HG03521 (cell line): Measurements from ENCODE around the gene SLC25A11.

ENCODE experiments used
- ATAC-seq: cut with Tn5 transposase; IDR thresholded peaks from one replicate; pipeline ENCODE4 v1.9.1; 2021; ENCODE audit warnings: mild to moderate bottlenecking, moderate library complexity; ENCODE audit not compliant: unreplicated experiment

SLC25A11 gene

DNA sequence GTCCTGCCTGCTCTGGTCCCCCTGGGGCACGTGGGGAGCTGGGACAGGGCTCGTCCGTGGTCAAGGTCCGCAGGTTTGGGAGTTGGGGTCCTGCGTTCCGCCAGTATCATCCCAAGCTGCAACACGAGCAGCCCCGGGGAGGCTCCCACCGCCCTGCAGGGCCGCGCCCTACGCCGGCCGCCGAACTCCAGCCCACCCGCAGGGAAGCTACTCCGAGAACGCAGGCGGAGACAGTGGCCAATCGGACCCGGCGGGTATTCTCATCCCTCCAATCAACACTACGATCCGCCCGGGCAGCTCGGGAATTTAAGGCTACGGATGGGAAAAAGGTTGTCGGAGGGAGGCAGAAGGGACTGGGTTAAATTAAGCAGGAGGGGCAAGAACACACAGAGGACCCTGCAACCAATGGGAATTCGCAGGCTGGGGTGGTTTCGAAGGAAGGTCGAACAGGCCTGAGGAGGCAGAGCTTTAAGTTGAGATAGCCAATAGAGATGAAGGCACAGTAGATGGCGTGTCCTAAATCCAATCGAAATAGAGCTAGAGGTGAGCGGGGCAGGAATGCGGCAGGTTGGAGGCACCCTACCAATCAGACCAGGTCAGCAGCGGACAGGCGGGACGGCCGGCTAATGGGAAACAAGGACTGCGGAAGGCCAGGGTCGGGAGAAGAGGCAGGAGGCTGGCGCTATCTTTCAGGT, 27.1 kb upstream of the SLC25A11 start:
- peak; percentile 76 for ATAC-seq

GRCh38 chr17:4965311-4965986, 25.6 kb upstream of the SLC25A11 start:
- no peak for ATAC-seq

DNA sequence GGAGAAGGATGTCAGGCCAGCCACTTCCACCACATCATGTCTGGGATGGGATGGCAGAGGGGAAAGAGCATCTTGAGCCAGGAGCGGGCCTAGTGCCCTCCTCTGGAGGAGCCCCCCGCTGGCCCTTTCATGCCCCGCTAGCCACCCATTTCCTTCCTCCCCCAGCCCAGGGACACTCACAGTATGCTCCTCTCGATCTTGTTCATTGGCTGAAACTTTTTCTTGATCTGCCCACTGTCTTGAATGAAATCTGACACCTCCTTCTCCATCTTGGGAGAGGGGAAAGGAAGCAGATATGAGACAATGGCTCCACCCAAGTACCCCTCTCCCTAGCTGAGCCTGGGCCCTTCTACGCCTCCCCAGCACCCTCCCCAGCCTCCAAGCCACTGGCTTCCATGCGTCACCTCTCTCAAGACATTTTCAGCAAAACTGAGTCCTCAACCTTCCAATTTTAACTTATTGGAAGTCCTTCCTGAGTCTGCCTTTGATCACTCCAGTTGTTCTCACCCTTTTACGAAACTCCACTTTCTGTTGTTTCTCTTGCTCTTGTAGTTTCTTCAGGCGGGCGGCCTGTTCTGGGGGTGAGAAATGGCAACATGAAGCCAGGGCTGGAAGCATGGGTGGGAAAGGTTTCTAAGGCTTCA, 20.6 kb upstream of the SLC25A11 start:
- ATAC-seq, result no peak

DNA sequence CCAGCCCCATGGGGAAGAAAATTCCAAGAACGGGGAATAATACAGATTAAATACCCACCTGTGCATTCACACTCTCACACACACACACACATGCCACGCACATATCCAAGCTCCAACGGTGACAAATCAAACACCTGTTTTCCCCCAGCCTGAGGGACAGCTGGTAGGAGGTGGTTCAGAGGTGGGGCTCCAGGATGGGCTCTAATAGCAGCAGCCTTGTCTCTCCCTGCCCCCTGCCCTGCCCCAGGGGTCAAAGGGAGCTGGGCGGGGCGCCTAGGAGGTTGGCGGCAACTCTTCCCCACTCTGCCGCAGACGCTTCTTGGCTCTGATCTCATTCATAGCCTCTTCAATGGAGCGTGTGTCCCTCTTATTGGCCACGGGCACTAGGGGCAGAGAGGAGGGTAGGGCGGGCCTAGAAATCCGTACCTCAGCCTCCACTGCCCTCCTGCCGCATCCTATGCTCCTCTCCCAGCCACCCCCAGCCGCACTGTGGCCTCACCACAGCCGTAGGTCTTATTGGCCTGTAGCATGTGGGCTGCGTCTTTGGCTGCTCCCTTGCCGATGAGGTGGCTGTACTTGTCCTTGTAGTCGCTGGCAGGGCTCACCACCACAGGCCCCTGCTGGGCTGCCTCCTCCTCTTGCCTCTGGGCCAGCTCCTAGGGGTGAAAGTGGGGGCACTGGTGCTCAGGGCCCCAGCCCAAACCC, 19.6 kb upstream of the SLC25A11 start:
- no peak for ATAC-seq

DNA sequence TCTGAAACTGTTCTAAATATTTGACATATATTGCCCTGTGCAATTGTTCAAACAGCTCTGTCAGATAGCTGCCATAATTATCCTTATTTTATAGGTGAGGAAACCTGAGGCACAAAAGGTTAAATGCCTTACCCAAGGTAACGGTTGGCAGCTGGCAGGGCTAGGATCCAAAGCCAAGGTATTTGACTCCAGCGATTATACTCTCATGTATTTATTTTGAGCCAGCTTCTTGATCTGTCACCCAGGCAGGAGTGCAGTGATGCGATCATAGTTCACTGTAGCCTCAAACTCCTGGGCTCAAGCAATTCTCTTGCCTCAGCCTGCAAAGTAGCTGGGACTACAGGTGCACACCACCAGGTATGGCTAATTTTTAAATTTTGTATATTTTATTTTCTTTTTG, 18.3 kb upstream of the SLC25A11 start:
- no peak for ATAC-seq

GRCh38 chr17:4956493-4957061, 16.7 kb upstream of the SLC25A11 start:
- no peak for ATAC-seq

DNA sequence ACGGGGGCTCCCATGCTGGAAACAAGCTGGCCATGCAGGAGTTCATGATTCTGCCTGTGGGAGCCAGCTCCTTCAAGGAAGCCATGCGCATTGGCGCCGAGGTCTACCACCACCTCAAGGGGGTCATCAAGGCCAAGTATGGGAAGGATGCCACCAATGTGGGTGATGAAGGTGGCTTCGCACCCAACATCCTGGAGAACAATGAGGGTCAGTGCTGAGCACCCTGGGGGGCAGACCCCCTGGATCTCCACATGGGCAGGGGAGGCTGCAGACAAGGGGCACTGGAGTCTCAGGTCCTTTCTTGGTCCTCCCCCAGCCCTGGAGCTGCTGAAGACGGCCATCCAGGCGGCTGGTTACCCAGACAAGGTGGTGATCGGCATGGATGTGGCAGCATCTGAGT, 15.2 kb upstream of the SLC25A11 start:
- ATAC-seq, result no peak

DNA sequence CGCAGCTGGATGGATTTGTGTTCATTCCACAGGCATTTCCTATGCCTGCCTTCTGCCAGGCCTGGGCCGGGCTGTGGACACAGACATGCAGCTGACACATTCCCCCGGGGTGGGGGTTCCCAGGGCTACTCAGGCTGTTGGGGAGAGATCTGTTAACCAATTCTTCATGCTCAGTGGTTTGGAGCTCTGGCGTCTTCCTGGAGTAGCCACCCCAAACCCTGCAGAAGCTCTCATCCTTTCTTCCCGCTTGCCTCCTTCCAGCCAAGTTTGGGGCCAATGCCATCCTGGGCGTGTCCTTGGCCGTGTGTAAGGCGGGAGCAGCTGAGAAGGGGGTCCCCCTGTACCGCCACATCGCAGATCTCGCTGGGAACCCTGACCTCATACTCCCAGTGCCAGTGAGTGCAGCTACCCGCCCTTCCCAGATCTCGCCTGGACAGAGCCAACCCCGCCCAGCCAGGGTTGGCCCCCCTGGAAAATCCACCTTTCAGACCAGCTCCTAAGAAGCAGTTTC, 13.7 kb upstream of the SLC25A11 start:
- no peak for ATAC-seq

- ATAC-seq, result no peak
These were observed 11.6 kb upstream of the SLC25A11 start for GRCh38 chr17:4951486-4951885.

GRCh38 chr17:4950746-4951204, 10.9 kb upstream of the SLC25A11 start, which contains the start of gene ENO3:
Gene ENO3, plus strand, starts transcription at chr17:4951119. Its CDS starts 711 bp downstream, at chr17:4951830.
- no peak for ATAC-seq

DNA sequence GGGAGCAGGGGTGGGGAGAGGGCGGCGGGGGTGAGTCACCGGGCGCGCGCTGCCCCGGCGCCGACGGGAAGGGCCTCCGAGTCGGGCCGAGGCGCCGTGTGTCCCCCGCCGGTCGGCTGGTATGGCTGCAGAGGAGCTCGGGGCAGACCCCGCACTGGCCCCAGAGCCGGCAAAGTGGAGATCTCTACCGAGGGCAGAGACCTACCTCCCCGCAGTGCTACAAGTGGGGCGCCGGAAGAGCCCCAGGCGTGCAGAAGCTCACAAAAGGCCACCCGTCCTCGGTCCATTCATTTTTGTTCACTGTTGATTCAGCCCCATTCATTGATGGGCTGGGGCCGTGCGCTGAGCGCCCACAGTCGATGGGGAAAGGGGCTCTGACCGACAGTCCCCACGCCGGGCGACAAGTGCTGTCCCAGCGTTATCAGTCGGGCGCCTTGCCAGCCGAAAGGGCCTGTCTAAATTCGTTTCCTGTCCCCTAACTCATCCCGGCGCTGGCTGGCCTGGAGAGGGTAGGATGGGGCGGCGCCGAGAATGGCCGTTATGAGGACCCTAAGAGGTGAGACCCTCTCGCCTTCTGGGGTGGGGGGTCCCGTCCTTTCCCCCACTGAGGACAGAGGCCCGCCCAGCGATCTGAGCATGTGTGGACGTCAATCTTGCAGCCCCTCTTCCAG, 10.4 kb upstream of the SLC25A11 start:
- peak; percentile 5 for ATAC-seq

DNA sequence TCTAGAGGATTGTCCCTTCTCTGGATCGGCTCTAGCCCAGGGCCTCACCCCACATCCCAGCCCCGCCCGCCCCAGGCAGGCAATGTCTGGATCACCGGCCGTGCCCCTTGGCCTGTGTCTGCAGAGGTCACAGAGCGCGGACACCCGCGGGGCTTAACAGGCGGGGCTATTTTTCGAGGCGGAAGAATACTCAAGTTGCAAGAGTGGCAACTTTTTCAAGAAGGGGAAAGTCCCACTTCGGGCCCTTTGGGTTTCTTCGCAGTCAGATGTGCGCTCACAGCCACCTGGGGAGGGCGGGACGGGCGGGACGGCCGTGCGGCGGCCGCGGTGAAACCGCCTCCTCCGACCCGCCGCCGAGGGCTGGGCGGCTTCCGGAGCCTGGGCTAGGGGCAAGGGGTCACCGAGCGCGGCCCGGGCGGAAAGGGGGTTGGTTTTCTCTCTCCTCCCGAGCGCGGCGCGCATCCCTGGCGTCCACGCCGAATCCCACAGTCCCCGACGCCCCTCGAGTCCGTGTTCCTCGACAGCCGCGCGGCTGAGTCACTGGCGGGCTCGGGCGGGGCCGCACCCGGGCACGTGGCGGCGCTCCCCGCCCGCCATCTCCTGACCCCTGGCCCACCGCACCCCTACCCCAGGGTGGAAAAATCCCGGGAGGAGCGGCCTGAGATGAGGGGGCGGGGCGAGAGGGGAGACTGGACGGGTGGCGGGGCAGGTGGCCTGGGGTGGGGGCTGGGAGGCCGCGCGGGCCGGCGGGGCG, 9.7 kb upstream of the SLC25A11 start:
- ATAC-seq, result peak; percentile 21

- peak; percentile 34 for ATAC-seq
These were observed 9.1 kb upstream of the SLC25A11 start for GRCh38 chr17:4948931-4949320.

DNA sequence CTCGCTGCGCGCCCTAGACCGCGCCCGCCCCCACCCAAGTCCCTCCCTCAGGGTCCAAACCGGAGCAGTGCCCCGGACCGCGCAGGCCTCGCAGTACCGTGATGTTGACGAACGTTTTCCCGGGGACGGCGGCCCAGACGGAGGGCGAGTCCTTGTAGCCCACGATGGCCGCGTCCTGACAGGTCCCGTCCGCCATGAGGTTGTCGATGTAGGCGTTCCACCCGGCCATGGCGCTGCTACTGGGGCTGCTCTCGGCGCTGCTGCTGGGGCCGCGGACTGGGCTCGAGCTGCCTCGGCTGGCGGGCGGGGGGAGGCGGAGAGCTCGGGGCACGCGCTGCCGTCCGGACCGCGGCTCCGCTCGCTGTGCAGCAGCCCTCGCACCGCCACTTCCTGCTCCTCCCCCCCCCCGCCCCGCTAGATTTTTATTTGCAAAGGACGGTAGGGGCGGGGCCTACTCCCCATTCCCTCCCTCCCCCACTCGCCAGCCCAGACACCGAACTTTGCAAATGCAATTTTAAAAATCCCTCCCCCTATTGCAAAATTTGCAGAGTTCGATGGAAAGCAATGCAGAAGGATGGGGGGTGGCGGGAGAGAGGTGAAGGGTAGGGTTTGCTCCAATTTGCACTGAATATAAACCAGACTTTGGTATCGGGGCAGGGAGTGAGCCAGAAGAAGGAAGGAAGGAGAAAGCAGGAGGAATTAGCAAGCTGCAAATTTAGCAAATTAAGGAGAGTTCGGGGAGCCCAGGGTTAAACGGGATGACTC, 8.5 kb upstream of the SLC25A11 start, which contains the start of gene PFN1:
TSS of gene PFN1 (minus strand) at position 365 of the 765 bp plus-strand sequence. CDS start at position 229, 136 bp downstream.
- ATAC-seq, result peak; percentile 12

GRCh38 chr17:4947411-4948165, 7.7 kb upstream of the SLC25A11 start:
- ATAC-seq, result peak; percentile 4

GRCh38 chr17:4947010-4947410, 7.2 kb upstream of the SLC25A11 start:
- no peak for ATAC-seq

DNA sequence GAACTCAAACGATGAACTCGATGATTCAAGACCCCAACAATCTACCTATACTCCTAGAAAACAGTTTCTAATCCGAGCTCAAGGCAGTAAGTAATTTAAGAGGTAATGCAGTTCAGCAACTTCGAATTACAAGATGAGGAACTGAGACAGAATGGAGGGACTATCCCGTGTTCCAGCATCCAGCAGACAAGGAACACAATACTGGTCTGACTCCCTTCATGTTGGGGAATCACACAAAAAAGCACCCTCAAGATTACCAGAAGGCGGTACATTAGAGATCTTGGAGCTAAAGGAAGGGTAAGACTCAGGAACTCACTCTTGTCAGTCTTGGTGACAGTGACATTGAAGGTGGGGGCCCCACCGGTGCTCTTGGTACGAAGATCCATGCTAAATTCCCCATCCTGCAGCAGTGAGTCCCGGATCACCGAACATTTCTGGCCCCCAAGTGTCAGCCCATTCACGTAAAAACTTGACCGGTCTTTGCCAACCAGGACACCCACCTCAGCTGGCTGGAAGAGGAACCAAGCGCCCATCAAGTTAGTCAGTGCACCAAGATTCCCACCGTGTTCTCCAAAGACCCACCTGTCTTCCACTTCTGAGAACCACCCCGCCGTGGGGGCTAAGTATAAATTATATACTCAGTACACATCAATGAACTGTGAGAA, 6.6 kb upstream of the SLC25A11 start:
- no peak for ATAC-seq
